NB4 (cell line): ENCODE measurements around the gene ADGRE3.
A peak's percentile ranks its signal among the peaks of the same experiment; 100 is the strongest.

Experiments
- DNase-seq: peaks from one replicate; pipeline ENCODE4 v3.0.0; 2010; ENCODE audit warnings: low read depth
- H3K4me3 ChIP-seq: one replicate; pipeline ENCODE4 v1.5.1; 2011; ENCODE audit warnings: mild to moderate bottlenecking, low read depth, low read length, moderate library complexity
- MAX ChIP-seq: IDR thresholded peaks from 2 replicates; pipeline ENCODE4 v1.6.1; 2011; ENCODE audit warnings: low read depth, low read length
- MYC ChIP-seq: IDR thresholded peaks from 2 replicates; pipeline ENCODE4 v1.6.1; 2011; ENCODE audit warnings: low read depth, low read length
- POLR2A ChIP-seq: IDR thresholded peaks from 2 replicates; pipeline ENCODE4 v1.6.1; 2011; ENCODE audit warnings: mild to moderate bottlenecking; ENCODE audit not compliant: insufficient read length; ENCODE audit errors: extremely low read depth
- TF ChIP-seq, protein P1 (sequence below): IDR thresholded peaks from one replicate; pipeline ENCODE4 v1.5.1; 2012; ENCODE audit warnings: low read depth, low read length

The ADGRE3 gene, protein sequence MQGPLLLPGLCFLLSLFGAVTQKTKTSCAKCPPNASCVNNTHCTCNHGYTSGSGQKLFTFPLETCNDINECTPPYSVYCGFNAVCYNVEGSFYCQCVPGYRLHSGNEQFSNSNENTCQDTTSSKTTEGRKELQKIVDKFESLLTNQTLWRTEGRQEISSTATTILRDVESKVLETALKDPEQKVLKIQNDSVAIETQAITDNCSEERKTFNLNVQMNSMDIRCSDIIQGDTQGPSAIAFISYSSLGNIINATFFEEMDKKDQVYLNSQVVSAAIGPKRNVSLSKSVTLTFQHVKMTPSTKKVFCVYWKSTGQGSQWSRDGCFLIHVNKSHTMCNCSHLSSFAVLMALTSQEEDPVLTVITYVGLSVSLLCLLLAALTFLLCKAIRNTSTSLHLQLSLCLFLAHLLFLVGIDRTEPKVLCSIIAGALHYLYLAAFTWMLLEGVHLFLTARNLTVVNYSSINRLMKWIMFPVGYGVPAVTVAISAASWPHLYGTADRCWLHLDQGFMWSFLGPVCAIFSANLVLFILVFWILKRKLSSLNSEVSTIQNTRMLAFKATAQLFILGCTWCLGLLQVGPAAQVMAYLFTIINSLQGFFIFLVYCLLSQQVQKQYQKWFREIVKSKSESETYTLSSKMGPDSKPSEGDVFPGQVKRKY

GRCh38 chr19:14674764-14675163 lies at the start of gene ADGRE3:
Gene ADGRE3 (minus strand): TSS chr19:14674844. CDS start chr19:14674770, 74 bp downstream.
- no peak within 1 kb of the TSS for H3K4me3 ChIP-seq
- TF ChIP-seq MYC, result no peak
- TF ChIP-seq, protein P1, sequence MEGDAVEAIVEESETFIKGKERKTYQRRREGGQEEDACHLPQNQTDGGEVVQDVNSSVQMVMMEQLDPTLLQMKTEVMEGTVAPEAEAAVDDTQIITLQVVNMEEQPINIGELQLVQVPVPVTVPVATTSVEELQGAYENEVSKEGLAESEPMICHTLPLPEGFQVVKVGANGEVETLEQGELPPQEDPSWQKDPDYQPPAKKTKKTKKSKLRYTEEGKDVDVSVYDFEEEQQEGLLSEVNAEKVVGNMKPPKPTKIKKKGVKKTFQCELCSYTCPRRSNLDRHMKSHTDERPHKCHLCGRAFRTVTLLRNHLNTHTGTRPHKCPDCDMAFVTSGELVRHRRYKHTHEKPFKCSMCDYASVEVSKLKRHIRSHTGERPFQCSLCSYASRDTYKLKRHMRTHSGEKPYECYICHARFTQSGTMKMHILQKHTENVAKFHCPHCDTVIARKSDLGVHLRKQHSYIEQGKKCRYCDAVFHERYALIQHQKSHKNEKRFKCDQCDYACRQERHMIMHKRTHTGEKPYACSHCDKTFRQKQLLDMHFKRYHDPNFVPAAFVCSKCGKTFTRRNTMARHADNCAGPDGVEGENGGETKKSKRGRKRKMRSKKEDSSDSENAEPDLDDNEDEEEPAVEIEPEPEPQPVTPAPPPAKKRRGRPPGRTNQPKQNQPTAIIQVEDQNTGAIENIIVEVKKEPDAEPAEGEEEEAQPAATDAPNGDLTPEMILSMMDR, result no peak
- TF ChIP-seq POLR2A, result no peak
- peak; percentile 71; the same call in 1 of the 2 replicates for TF ChIP-seq MAX
- DNase-seq, result peak; percentile 91

DNA sequence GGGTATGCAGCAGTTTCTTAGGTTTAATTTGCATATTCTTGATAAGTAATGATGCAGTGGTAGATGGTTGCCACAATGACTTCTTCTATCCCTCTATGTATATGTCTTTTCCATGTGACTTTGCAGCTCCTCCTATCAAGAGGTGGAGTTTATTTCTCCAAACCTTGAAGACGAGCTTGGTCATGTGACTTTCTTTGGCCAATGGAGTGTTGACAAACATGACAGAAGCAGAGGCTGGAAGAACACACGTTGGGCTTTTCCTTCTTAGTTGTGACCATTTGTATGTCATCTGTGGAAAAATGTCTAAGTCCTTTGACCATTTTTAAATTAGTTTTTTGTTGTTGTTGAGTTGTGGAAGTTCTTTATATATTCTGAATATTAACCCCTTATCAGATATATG lies 47.5 kb upstream of the ADGRE3 start:
- DNase-seq, result no peak
- H3K4me3 ChIP-seq, result no peak overlapping the region
- no peak for TF ChIP-seq POLR2A
- TF ChIP-seq, protein P1, result no peak

- H3K4me3 ChIP-seq, result no peak overlapping the region
- DNase-seq, result no peak
- TF ChIP-seq MYC, result no peak
- TF ChIP-seq, protein P1, result no peak
- TF ChIP-seq MAX, result no peak
- TF ChIP-seq POLR2A, result no peak
Measured at GRCh38 chr19:14719162-14719561, 44.5 kb upstream of the ADGRE3 start.

DNA sequence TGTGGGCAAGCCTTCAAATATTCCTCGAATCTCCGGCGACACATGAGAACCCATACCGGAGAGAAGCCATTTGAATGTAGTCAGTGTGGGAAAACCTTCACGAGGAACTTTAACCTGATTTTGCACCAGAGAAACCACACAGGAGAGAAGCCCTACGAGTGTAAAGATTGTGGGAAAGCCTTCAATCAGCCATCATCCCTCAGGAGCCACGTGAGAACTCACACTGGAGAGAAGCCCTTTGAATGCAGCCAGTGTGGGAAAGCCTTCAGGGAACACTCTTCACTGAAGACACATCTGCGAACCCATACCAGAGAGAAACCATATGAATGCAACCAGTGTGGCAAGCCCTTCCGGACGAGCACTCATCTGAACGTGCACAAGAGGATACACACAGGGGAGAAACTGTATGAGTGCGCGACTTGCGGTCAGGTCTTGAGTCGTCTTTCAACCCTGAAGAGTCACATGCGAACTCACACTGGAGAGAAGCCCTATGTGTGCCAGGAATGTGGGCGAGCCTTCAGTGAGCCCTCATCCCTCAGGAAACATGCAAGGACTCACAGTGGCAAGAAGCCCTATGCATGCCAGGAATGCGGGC lies 44.0 kb upstream of the ADGRE3 start:
- no peak for TF ChIP-seq POLR2A
- TF ChIP-seq MAX, result no peak
- no peak for TF ChIP-seq MYC
- TF ChIP-seq, protein P1, result no peak

GRCh38 chr19:14715841-14716240 lies 41.2 kb upstream of the ADGRE3 start:
- DNase-seq, result no peak
- H3K4me3 ChIP-seq, result no peak overlapping the region
- no peak for TF ChIP-seq POLR2A
- no peak for TF ChIP-seq MYC
- TF ChIP-seq, protein P1, result no peak
- TF ChIP-seq MAX, result no peak

More for the DNA sequence above, 44.0 kb upstream of the ADGRE3 start:
- no peak overlapping the region for H3K4me3 ChIP-seq
- DNase-seq, result no peak
